Measurements from ENCODE around the gene ADAMTS17. TPM values are rescaled to one million over a fixed set of nuclear protein-coding genes. Genes with fewer than 3 reads are reported as not detected.
"Not testable (repeated sequence)": the region's sequence is repeated elsewhere in the genome, so short reads cannot be mapped to it uniquely, and the experiment has no call there.

The ADAMTS17 gene
- total RNA-seq, 1 donor from 2014 or later = 0.06 TPM

DNA sequence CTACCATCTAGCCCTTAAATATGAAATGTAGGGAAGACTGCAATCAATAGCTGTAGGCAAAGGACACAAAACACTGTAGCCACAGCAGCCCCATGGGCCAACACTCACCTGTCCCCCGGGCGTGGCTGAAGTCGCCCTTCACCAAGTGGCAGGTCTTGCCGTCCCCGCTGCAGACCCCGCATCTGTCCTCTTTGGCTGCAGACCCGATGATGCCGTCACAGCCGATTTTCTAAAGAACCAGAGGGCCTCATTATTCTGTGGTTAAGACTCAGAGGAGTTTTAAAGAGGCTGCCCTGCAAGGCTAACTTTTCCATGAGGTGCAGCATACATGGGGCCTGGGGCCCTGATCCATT lies 245.6 kb downstream of the ADAMTS17 start:
- no peak for DNase-seq (ENCODE audit: low read depth)
- no peak for TF ChIP-seq CTCF (conservative IDR thresholded peaks at IDR 0.05; ENCODE audit: low read depth, low read length)
- H3K4me3 ChIP-seq (ENCODE audit: low read depth, low read length) = no peak overlapping the region

DNA sequence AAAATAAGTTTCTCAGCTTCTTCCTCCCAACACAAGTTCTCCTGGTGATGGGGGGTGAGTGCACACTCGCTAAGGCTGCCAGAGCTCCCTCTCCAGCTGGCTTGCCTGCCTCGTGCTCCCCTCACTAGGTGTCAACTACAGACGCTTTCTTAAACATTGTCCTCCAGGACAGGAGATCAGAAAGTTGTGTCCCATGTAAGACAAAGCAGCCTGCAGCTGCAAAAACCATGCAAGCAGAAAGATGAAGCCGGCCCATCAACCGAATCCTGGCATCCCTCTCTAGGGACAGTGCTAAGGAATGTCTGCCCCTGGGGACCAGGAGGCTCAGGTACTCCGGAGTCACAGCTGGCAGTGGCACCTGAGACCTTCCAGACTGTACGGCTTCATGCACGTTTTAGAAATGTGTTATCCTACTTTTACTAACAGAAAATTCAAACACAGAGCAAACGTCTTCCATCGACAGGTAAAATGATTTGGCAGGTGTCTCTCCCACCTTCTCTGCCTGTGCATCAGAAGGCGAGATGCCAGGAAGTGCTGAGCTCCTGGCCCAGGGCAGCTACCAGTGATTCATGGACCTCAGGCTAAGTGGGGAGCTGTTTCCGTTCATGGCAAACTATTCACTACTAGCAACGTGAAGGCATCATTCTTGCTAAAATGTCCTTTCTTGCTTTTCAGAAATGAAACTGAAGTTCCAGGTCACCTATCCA lies 246.1 kb downstream of the ADAMTS17 start:
- H3K4me3 ChIP-seq (ENCODE audit: low read depth, low read length) = no peak overlapping the region
- DNase-seq (ENCODE audit: low read depth) = no peak
- TF ChIP-seq CTCF (conservative IDR thresholded peaks at IDR 0.05; ENCODE audit: low read depth, low read length) = no peak

DNA sequence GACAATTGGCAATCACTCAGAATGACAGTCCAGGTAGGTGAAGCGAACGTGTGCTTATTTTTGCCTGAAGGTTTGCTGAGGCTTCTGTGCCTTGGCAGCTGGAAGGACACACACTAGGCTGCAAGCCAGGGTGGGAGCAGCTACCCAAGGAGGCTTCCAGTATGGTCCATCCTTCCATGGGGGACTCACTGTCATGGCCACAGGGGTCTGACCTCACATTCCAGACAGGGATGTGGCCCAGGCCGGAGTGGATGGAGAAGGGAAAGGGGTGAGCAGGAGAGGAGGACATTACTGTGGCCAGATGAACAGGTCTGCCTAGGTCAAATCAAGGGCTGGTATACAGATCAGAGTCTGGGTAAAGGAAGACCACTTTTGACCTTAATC lies 247.7 kb downstream of the ADAMTS17 start:
- no peak overlapping the region for H3K4me3 ChIP-seq (ENCODE audit: low read depth, low read length)
- no peak for DNase-seq (ENCODE audit: low read depth)
- no peak for TF ChIP-seq CTCF (conservative IDR thresholded peaks at IDR 0.05; ENCODE audit: low read depth, low read length)

- TF ChIP-seq CTCF (conservative IDR thresholded peaks at IDR 0.05; ENCODE audit: low read depth, low read length) = no peak
- no peak for DNase-seq (ENCODE audit: low read depth)
- no peak overlapping the region for H3K4me3 ChIP-seq (ENCODE audit: low read depth, low read length)
Measured at GRCh38 chr15:100093211-100094126, 248.3 kb downstream of the ADAMTS17 start.

DNA sequence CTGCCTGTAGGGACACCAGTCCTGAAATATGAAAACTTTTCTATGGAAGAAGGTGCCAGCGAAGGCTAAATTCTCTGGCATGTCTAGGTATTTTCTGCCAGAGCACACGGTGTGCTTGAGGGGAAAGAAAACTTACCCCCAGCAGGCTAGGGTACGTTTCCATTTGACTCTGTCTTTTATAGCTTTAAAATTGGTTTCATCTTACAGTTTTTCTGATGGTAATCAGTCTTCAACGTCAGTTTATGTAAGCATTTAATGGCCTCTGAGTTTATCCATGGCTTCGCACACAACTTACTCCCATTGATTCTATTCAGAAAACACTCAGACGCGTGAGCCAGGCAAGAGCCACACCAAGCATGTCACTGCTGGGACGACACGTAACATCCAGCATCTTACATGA lies 249.7 kb downstream of the ADAMTS17 start:
- DNase-seq (ENCODE audit: low read depth) = no peak
- H3K4me3 ChIP-seq (ENCODE audit: low read depth, low read length) = no peak overlapping the region
- no peak for TF ChIP-seq CTCF (conservative IDR thresholded peaks at IDR 0.05; ENCODE audit: low read depth, low read length)

- DNase-seq (ENCODE audit: low read depth) = no peak
- no peak overlapping the region for H3K4me3 ChIP-seq (ENCODE audit: low read depth, low read length)
- no peak for TF ChIP-seq CTCF (conservative IDR thresholded peaks at IDR 0.05; ENCODE audit: low read depth, low read length)
Measured at GRCh38 chr15:100090411-100090810, 251.4 kb downstream of the ADAMTS17 start.

DNA sequence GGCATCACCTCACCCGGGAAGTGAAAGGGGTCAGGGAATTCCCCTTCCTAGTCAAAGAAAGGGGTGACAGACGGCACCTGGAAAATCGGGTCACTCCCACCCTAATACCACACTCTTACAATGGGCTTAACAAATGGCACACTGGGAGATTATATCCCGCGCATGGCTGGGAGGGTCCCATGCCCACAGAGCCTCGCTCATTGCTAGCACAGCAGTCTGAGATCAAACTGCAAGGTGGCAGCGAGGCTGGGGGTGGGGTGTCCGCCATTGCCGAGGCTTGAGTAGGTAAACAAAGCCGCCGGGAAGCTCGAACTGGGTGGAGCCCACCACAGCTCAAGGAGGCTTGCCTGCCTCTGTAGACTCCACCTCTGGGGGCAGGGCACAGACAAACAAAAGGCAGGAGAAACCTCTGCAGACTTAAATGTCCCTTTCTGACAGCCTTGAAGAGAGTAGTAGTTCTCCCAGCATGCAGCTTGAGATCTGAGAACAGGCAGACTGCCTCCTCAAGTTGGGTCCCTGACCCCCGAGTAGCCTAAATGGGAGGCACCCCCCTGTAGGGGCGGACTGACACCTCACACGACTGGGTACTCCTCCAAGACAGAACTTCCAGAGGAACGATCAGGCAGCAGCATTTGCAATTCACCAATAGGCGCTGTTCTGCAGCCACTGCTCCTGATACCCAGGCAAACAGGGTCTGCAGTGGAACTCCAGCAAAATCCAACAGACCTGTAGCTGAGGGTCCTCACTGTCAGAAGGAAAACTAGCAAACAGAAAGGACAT lies 257.5 kb downstream of the ADAMTS17 start:
- H3K4me3 ChIP-seq (ENCODE audit: low read depth, low read length); DNase-seq (ENCODE audit: low read depth): not testable (repeated sequence)
